ENCODE measurements around the gene PTRH2.
"Not testable (repeated sequence)": the region's sequence is repeated elsewhere in the genome, so short reads cannot be mapped to it uniquely, and the experiment has no call there.

Gene PTRH2

DNA sequence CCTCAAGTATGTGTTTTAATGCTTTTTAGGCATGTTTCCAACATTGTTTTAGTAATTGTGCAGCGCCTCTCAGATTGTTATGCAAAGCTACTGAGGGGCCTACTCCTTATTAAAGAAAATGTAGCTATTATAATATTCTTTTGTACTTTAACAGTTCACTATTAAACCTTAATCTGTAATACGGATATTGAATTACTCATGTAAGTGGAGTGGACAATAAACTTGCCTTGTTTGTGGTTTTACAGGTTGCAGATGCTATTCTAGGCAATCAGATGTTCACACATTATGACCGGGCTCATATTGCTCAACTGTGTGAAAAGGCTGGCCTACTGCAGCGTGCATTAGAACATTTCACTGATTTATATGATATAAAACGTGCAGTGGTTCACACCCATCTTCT, 41.0 kb downstream of the PTRH2 start:
- peak; percentile 38 for DNase-seq

GRCh38 chr17:59656624-59657023, 50.6 kb downstream of the PTRH2 start:
- not testable (repeated sequence) for DNase-seq

- DNase-seq = no peak
Measured at GRCh38 chr17:59652119-59652518, 55.1 kb downstream of the PTRH2 start.

DNA sequence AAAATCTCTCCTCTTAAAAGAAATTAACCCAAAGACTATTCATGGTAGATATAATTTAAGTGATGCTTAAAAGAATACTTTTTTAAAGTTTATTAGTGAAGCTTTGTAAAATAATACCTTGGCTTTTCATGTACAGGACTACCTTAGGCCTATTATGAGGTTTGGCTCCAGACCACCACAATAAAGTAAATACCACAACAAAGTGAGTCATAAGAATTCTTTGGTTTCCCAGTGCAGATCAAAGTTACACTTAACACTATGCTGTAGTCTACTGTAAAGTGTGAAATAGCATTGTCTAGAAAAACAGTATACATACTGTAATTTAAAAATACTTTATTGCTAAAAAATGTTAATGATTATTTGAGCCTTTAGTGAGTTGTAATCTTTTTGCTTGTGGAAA, 55.9 kb downstream of the PTRH2 start:
- no peak for DNase-seq

DNA sequence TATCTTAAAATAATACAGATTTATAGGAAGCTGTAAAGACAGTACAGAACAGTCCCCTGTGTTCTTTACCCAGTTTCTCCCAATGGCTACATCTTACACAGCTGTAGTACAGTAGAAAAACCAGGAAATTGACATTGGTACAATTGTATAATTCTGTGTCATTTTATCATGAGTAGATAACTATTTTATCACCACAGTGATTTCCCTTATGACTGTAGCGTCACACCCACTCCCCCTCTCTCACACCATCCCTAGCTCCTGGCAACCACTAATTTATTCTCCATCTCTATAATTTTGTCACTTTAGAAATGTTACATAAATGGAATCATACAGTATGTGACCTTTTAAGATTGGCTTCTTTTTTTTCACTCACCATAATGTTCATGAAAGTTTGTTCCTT, 56.6 kb downstream of the PTRH2 start:
- no peak for DNase-seq

DNA sequence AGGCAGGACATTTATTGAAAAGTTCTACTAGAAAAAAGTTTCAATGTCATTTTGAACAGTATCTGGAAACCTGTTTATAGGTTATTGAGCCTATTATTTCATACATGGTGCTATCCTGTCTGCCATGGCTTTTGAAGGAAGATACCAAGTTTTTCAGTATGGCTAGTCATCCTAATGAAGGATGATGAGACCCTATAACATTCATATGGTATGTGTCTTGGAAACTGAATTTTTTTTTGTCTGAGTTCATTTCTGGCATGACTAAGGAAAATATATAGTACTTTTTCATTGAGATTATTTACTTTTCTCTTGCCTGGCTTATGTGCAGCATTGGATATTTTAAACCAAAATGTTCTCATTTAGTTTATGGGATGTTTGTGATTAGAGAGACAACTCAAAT, 57.3 kb downstream of the PTRH2 start:
- DNase-seq = no peak
